LNCAP (cell line): Measurements from ENCODE around the gene PIK3C2B.

Experiments
- CTCF ChIP-seq: fragments of 450-650 bp; IDR thresholded peaks from 2 replicates; pipeline ENCODE4 v1.5.1; 2017; ENCODE audit warnings: mild to moderate bottlenecking

Gene PIK3C2B

DNA sequence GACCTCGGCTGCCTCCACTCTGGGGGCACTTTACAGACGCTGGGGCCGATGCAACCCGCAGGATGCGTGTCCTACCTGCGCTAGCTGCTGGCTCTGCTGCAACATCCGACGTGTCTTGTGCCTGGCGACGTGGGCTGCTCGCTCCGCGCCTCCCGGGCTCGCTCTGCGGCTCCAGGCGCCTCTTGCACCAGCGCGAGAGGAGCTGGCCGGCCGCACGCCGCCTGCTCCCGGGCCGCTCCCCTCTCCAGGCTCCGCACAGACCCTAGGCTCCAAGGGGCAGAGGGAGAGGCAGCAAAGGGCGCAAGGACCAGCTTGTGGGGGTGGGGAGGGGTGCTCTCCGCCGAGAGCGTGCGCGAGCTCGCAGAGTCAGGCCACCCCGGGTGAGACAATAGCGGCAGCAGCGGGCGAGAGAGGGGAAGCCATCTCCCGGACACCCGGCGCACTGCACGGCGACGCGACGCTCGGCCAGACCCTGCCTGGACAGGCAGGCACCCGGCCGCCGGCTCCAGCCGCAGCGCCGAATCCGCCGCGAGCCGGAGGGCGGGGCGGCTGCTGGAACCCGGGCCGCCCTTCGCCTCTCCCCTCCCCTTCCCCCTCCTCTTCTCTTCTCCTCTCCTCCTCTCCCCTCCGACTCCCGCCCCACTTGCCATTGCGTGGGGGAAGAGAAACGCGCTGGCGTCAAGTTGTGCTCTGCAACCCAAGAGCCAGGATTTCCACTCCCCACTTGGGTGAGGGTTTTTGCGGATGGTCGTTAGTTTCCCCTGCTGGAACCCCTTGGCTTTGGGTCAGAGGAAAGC, at the start of gene PIK3C2B:
PIK3C2B (minus strand) TSS at position 525 of the 797 bp plus-strand sequence. CDS start 25,003 bp downstream, outside the sequence.
- peak; percentile 57 for TF ChIP-seq CTCF

DNA sequence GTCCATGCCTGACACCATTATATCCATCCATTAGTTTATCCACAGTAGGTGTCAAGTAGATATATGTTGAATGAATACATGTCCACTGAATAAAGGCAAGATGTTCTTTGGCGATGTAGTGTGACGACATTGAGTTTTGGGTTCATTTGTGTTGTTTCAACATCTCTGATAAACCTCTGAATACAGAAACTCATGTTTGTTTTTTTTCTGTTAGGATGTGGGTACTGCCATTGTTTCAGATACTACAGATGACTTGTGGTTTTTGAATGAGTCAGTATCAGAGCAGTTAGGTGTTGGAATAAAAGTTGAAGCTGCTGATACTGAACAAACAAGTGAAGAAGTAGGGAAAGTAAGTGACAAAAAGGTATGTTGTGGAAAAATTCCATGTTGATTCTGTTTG, 49.7 kb upstream of the PIK3C2B start:
- no peak for TF ChIP-seq CTCF

DNA sequence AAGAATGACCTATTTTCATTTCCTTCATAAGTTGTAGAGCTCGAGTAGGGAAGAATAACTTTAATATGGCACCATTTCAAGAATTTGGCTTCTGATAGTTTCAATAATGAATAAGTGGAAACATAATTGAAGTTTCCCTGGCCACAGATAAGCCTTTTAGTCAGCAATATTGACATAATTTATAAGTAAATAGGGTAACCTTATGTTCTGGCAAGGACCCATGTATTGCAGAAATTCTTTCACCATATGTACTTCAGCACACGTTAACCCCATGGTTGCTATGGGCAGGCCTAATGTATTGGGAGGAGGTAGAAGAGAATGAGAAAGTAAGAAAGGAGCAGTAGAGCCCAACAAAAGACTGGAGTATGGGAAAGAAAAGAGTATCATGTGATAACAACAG, 47.0 kb upstream of the PIK3C2B start:
- no peak for TF ChIP-seq CTCF

GRCh38 chr1:204532832-204533231, 38.2 kb upstream of the PIK3C2B start:
- no peak for TF ChIP-seq CTCF

DNA sequence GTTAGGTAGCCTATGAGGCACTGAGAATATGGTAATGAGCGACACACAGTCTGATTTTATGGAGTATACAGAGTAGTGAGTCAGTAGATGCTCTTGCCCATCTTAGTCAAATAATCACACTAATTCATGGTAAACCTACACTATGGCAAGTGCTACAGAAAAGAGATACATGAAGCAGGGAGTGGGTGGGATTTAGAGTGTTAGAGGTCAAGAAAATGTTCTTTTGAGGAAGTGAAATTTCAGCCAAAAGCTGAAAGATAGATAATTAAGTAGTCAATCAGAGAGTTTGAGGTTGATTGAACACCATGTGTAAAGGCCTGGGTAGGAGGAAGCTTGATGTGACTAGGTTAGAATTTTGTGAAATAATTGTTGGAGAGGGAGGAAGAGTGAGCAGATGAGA, 36.3 kb upstream of the PIK3C2B start:
- TF ChIP-seq CTCF, result no peak

- no peak; the same call in 1 of the 2 replicates for TF ChIP-seq CTCF
Observed at GRCh38 chr1:204529371-204529895, 34.8 kb upstream of the PIK3C2B start.

DNA sequence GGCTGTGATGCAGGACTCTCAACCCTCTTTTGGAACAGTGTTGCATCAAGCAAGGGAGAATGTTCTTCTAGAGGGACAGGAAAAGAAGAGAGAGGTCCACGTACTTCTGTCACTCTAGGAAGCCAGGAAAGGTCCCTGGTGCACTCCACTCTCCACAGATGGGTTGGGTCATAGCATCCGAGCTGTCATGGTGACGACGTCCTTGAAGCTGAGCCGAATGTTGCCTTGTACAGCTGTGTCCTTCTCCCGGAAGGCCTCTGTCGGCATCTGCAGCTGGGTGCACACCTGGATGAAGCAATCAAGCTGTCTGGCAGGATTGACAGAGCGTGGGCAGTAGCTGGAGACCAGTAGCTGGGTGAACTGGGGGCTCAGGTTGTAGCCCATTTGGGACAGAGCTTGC, 34.1 kb upstream of the PIK3C2B start:
- TF ChIP-seq CTCF, result no peak
